Retinal pigment epithelial cell (primary cell): ENCODE measurements around the gene GJB2.

Experiments
- DNase-seq: peaks from one replicate; pipeline ENCODE4 v3.0.0-alpha.2; 2010; ENCODE audit warnings: low read depth
- H3K4me3 ChIP-seq: 2 replicates; pipeline ENCODE4 v1.5.1; 2011; ENCODE audit warnings: mild to moderate bottlenecking, low read length, control low read depth, moderate library complexity
- CTCF ChIP-seq: conservative IDR thresholded peaks from 2 replicates; pipeline ENCODE4 v1.5.1; 2011; ENCODE audit warnings: low read depth, low read length, control low read depth, inconsistent platforms

Gene GJB2

GRCh38 chr13:20192836-20193161 is at the start of gene GJB2:
TSS of gene GJB2 (minus strand) at chr13:20192938. CDS start at chr13:20189581, 3,357 bp downstream.
- no peak for TF ChIP-seq CTCF
- peak within 1 kb of the TSS; percentile 49 for H3K4me3 ChIP-seq
- no peak for DNase-seq

GRCh38 chr13:20241593-20241992 is 48.9 kb upstream of the GJB2 start:
- DNase-seq: no peak
- H3K4me3 ChIP-seq: no peak overlapping the region
- TF ChIP-seq CTCF: no peak

- DNase-seq: no peak
- no peak overlapping the region for H3K4me3 ChIP-seq
- TF ChIP-seq CTCF: no peak
These were observed 47.0 kb upstream of the GJB2 start for GRCh38 chr13:20239748-20240147.

GRCh38 chr13:20232556-20233277 is 40.0 kb upstream of the GJB2 start:
- TF ChIP-seq CTCF: no peak
- DNase-seq: no peak
- H3K4me3 ChIP-seq: no peak overlapping the region

GRCh38 chr13:20231839-20232555 is 39.3 kb upstream of the GJB2 start, which contains the start of gene GJB6:
TSS of gene GJB6 (minus strand) at chr13:20232319. CDS start at chr13:20223480, 8,839 bp downstream.
- DNase-seq: no peak
- no peak for TF ChIP-seq CTCF
- no peak within 1 kb of the TSS for H3K4me3 ChIP-seq

GRCh38 chr13:20230913-20231838 is 38.4 kb upstream of the GJB2 start:
- no peak for TF ChIP-seq CTCF
- H3K4me3 ChIP-seq: no peak overlapping the region
- DNase-seq: no peak
